Epithelial cell of esophagus (primary cell): ENCODE results near the gene AUTS2.
"Not testable (repeated sequence)": the region's sequence is repeated elsewhere in the genome, so short reads cannot be mapped to it uniquely, and the experiment has no call there.

Experiments used
- DNase-seq: peaks from one replicate; pipeline ENCODE4 v3.0.0; 2010; ENCODE audit warnings: low read depth
- H3K4me3 ChIP-seq: 2 replicates; pipeline ENCODE4 v1.5.1; 2011; ENCODE audit warnings: mild to moderate bottlenecking, low read length, control low read depth
- TF ChIP-seq, protein P1 (sequence below): IDR thresholded peaks from 2 replicates; pipeline ENCODE4 v1.5.1; 2011; ENCODE audit warnings: low read depth, mild to moderate bottlenecking, low read length, control low read depth, inconsistent platforms; ENCODE audit not compliant: insufficient read depth; ENCODE audit errors: missing control alignments

AUTS2 gene

DNA sequence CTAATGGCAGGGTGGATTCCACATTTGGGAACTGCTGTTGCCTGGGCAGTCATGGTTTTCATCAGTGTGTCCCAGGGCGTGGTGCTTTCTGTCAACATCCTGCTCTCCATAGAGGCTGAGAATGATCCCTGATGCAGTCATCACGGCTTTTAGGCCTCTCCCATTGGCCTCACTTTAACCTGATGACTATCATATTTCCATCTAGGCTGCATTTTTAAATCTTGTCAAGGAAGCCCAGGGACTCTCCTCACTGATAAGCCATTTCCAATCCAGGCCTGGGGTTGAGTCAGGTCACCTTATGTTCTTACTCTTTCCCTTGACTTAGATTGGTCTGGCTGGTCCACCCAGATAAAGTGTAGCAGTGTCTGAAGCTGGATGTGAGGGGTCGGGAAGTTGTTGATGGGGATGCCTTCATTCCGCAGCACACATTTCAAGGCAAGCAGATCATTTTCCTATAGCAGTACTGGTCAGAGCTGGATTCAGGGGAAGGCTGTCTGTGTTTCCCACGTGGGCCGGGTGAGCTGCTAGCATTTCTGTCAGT is 177.0 kb downstream of the AUTS2 start:
- TF ChIP-seq, protein P1, sequence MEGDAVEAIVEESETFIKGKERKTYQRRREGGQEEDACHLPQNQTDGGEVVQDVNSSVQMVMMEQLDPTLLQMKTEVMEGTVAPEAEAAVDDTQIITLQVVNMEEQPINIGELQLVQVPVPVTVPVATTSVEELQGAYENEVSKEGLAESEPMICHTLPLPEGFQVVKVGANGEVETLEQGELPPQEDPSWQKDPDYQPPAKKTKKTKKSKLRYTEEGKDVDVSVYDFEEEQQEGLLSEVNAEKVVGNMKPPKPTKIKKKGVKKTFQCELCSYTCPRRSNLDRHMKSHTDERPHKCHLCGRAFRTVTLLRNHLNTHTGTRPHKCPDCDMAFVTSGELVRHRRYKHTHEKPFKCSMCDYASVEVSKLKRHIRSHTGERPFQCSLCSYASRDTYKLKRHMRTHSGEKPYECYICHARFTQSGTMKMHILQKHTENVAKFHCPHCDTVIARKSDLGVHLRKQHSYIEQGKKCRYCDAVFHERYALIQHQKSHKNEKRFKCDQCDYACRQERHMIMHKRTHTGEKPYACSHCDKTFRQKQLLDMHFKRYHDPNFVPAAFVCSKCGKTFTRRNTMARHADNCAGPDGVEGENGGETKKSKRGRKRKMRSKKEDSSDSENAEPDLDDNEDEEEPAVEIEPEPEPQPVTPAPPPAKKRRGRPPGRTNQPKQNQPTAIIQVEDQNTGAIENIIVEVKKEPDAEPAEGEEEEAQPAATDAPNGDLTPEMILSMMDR: no peak
- DNase-seq: no peak
- no peak overlapping the region for H3K4me3 ChIP-seq

GRCh38 chr7:69776611-69777010 is 178.3 kb downstream of the AUTS2 start:
- no peak overlapping the region for H3K4me3 ChIP-seq
- no peak for DNase-seq
- TF ChIP-seq, protein P1: no peak

DNA sequence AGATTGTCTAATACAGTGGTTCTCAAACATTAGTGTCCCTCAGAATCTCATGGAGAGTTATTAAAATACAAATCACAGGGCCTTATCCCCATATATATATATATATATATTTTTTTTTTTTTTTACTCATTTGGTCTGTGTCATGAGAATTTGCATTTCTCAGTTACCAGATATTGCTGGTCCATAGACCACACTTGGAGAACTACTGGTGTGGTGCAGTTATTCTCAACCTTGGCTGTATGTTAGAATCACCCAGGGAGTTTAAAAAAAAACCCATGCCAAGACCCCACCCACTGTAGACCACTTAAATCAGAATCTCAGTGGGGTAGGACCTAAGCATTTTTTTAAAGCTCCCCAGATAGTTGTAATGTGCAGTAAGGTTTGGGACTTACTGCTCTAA is 179.9 kb downstream of the AUTS2 start:
- H3K4me3 ChIP-seq: no peak overlapping the region
- no peak for DNase-seq
- TF ChIP-seq, protein P1: no peak

DNA sequence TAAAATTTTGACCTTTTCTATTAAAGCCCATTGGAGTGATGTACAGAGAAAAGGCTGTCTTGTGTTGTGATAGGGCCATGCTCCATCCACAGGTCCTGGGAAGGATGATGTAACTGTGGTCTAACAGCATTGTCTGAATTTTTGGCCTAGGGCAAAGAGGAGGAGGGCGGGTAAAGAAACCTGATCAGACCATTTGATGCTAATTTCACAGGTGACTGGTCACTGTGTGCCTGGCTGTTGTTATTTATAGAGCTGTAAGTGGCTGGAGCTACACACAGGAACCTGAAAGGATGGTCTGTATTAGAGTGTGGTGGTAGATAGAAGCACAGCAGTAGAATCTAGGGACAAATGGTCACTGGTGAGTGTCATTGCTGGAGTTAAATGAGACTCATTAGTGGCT is 182.1 kb downstream of the AUTS2 start:
- no peak overlapping the region for H3K4me3 ChIP-seq
- no peak for DNase-seq
- TF ChIP-seq, protein P1: no peak

GRCh38 chr7:69781412-69781846 is 183.2 kb downstream of the AUTS2 start:
- H3K4me3 ChIP-seq: no peak overlapping the region
- TF ChIP-seq, protein P1: no peak
- no peak for DNase-seq

- TF ChIP-seq, protein P1: no peak
- no peak for DNase-seq
- no peak overlapping the region for H3K4me3 ChIP-seq
Measured at GRCh38 chr7:69782917-69783684, 184.8 kb downstream of the AUTS2 start.

GRCh38 chr7:69786130-69786529 is 187.9 kb downstream of the AUTS2 start:
- not testable (repeated sequence) for DNase-seq, H3K4me3 ChIP-seq
